Nephron (organoid): ENCODE data around the gene ENKUR.

ENCODE experiments used
- H3K27ac Mint-ChIP-seq, 3 experiments: 2 replicates each; pipeline ENCODE4 v1.8.0; 2020; ENCODE audit warnings: mixed read lengths in 3 of 3, mild to moderate bottlenecking in 2 of 3, moderate library complexity in 1 of 3
- H3K27me3 Mint-ChIP-seq: 2 replicates; pipeline ENCODE4 v1.8.0; 2021; ENCODE audit warnings: low read depth, mild to moderate bottlenecking, moderate library complexity, mixed read lengths
- H3K36me3 Mint-ChIP-seq: 2 replicates; pipeline ENCODE4 v1.8.0; 2020; ENCODE audit warnings: low read depth, mixed read lengths
- H3K4me1 Mint-ChIP-seq: 2 replicates; pipeline ENCODE4 v1.8.0; 2020; ENCODE audit warnings: mixed read lengths
- H3K4me3 Mint-ChIP-seq, 3 experiments: 2 replicates each; pipeline ENCODE4 v1.8.0; 2020; ENCODE audit warnings: mild to moderate bottlenecking in 3 of 3, mixed read lengths in 3 of 3, moderate library complexity in 2 of 3
- H3K9me3 Mint-ChIP-seq: 2 replicates; pipeline ENCODE4 v1.8.0; 2020; ENCODE audit warnings: mixed read lengths
- CTCF ChIP-seq, 3 experiments: fragments of 200-600 bp; sonication (generic); IDR thresholded peaks; one replicate each; pipeline ENCODE4 v1.5.0; 2021; ENCODE audit warnings: antibody characterized with exemption in 3 of 3; ENCODE audit not compliant: unreplicated experiment in 3 of 3

ENKUR gene

GRCh38 chr10:24982319-24983112 is 33.4 kb downstream of the ENKUR start:
- TF ChIP-seq CTCF (IDR thresholded peaks at IDR 0.05; ENCODE audit: unreplicated experiment in 3 of 3) = no peak
- no peaks in the 10 kb centered on the region for H3K27me3 Mint-ChIP-seq
- H3K4me1 Mint-ChIP-seq = peaks cover 16% of the 10 kb centered on the region
- no peak overlapping the region for H3K27ac Mint-ChIP-seq
- H3K36me3 Mint-ChIP-seq = no peaks in the 10 kb centered on the region
- no peaks in the 10 kb centered on the region for H3K9me3 Mint-ChIP-seq
- no peak overlapping the region for H3K4me3 Mint-ChIP-seq

- no peaks in the 10 kb centered on the region for H3K27me3 Mint-ChIP-seq
- no peaks in the 10 kb centered on the region for H3K36me3 Mint-ChIP-seq
- no peak overlapping the region for H3K27ac Mint-ChIP-seq
- no peaks in the 10 kb centered on the region for H3K9me3 Mint-ChIP-seq
- TF ChIP-seq CTCF (IDR thresholded peaks at IDR 0.05; ENCODE audit: unreplicated experiment in 3 of 3) = no peak
- no peak overlapping the region for H3K4me3 Mint-ChIP-seq
- H3K4me1 Mint-ChIP-seq = peaks cover 13% of the 10 kb centered on the region
These were observed 34.7 kb downstream of the ENKUR start for GRCh38 chr10:24981161-24981710.

GRCh38 chr10:24979685-24980084 is 36.3 kb downstream of the ENKUR start:
- Mint-ChIP-seq H3K4me3 (no peak overlapping the region), H3K9me3 (no peaks in the 10 kb centered on the region)

GRCh38 chr10:24974976-24975375 is 41.0 kb downstream of the ENKUR start:
- Mint-ChIP-seq H3K27me3 (peaks cover 3% of the 10 kb centered on the region), H3K4me3 (no peak overlapping the region), H3K9me3 (no peaks in the 10 kb centered on the region), H3K4me1 (peaks cover 14% of the 10 kb centered on the region), H3K27ac (peak overlapping the region in 2 of 3 experiments; percentile 56 to 73), H3K36me3 (no peaks in the 10 kb centered on the region)
- no peak for TF ChIP-seq CTCF (IDR thresholded peaks at IDR 0.05; ENCODE audit: unreplicated experiment in 3 of 3)

More at GRCh38 chr10:24979685-24980084, 36.3 kb downstream of the ENKUR start:
- H3K36me3 Mint-ChIP-seq = no peaks in the 10 kb centered on the region
- peaks cover 3% of the 10 kb centered on the region for H3K27me3 Mint-ChIP-seq
- H3K27ac Mint-ChIP-seq = no peak overlapping the region
- no peak for TF ChIP-seq CTCF (IDR thresholded peaks at IDR 0.05; ENCODE audit: unreplicated experiment in 3 of 3)
- H3K4me1 Mint-ChIP-seq = peaks cover 19% of the 10 kb centered on the region

GRCh38 chr10:24973163-24973562 is 42.8 kb downstream of the ENKUR start:
- Mint-ChIP-seq H3K27me3 (peaks cover 3% of the 10 kb centered on the region), H3K9me3 (no peaks in the 10 kb centered on the region), H3K36me3 (no peaks in the 10 kb centered on the region), H3K4me3 (no peak overlapping the region), H3K27ac (no peak overlapping the region), H3K4me1 (peaks cover 20% of the 10 kb centered on the region)
- no peak for TF ChIP-seq CTCF (IDR thresholded peaks at IDR 0.05; ENCODE audit: unreplicated experiment in 3 of 3)

GRCh38 chr10:24971374-24971773 is 44.6 kb downstream of the ENKUR start:
- Mint-ChIP-seq H3K36me3 (no peaks in the 10 kb centered on the region), H3K27me3 (peaks cover 3% of the 10 kb centered on the region), H3K9me3 (no peaks in the 10 kb centered on the region), H3K27ac (no peak overlapping the region), H3K4me1 (peaks cover 20% of the 10 kb centered on the region), H3K4me3 (no peak overlapping the region)
- no peak for TF ChIP-seq CTCF (IDR thresholded peaks at IDR 0.05; ENCODE audit: unreplicated experiment in 3 of 3)
